ENCODE measurements around the gene ANKZF1.
"Not testable (repeated sequence)": the region's sequence is repeated elsewhere in the genome, so short reads cannot be mapped to it uniquely, and the experiment has no call there.

ANKZF1 gene

DNA sequence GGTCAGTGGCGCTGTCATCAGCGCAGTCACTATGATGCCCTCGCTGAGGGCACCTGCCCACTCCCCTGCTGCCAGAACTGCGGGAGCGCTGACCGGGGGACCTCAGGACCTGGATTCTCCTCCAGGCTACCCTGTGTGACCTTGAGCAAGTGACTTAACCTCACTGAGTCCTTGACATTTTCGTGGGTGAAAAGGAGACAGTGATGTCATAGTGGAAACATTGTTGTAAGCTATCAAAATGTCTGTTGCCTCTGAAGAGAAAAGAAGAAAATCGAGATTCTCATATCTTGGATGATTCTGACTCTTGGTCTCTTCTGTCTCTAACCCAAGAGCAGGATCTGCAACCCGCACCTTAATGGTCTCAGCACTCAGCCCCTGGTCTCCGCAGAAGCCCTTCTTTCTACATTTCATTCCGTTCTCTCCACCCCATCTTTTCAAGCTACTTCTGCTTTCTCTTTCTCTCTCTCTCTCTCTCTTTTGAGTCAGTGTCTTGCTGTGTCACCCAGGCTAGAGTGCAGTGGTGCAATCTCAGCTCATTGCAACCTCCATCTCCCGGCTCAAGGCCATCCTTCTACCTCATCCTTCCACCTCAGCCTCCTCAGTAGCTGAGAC is 25.1 kb downstream of the ANKZF1 start:
- Histone ChIP-seq H3K4me3 (ENCODE audit: low read depth in 1 of 2, low read length in 1 of 2) (peak overlapping the region; percentile 96 to 99), H3K36me3 (peaks cover 24% of the 10 kb centered on the region), H3K4me1 (ENCODE audit: control insufficient read depth in 1 of 2, insufficient read depth in 1 of 2, low read depth in 1 of 2, low read length in 1 of 2) (peaks cover 53 to 55% of the 10 kb centered on the region in 2 experiments), H3K27ac (peak overlapping the region; percentile 95), H3K9me3 (no peaks in the 10 kb centered on the region), H3K27me3 (peaks cover 4% of the 10 kb centered on the region)
- TF ChIP-seq, protein P1, sequence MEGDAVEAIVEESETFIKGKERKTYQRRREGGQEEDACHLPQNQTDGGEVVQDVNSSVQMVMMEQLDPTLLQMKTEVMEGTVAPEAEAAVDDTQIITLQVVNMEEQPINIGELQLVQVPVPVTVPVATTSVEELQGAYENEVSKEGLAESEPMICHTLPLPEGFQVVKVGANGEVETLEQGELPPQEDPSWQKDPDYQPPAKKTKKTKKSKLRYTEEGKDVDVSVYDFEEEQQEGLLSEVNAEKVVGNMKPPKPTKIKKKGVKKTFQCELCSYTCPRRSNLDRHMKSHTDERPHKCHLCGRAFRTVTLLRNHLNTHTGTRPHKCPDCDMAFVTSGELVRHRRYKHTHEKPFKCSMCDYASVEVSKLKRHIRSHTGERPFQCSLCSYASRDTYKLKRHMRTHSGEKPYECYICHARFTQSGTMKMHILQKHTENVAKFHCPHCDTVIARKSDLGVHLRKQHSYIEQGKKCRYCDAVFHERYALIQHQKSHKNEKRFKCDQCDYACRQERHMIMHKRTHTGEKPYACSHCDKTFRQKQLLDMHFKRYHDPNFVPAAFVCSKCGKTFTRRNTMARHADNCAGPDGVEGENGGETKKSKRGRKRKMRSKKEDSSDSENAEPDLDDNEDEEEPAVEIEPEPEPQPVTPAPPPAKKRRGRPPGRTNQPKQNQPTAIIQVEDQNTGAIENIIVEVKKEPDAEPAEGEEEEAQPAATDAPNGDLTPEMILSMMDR (IDR thresholded peaks at IDR 0.05), result no peak

DNA sequence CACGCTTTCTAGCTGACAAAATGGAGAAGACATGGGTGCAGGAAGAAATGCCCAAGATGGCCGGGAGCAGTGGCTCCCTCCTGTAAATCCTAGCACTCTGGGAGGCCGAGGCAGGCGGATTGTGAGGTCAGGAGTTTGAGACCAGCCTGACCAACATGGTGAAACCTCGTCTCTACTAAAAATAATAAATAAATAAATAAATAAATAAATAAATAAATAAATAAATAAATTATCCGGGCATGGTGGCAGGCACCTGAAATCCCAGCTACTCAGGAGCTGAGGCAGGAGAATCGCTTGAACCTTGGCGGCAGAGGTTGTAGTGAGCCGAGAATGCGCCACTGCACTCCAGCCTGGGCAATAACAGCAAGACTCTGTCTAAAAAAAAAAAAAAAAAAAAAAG is 29.3 kb downstream of the ANKZF1 start:
- H3K36me3 ChIP-seq; H3K9me3 ChIP-seq; H3K4me3 ChIP-seq (ENCODE audit: low read depth in 1 of 2, low read length in 1 of 2); H3K27ac ChIP-seq: not testable (repeated sequence)
- Histone ChIP-seq H3K4me1 (ENCODE audit: control insufficient read depth in 1 of 2, insufficient read depth in 1 of 2, low read depth in 1 of 2, low read length in 1 of 2) (peaks cover 33 to 35% of the 10 kb centered on the region in 2 experiments), H3K27me3 (peaks cover 25% of the 10 kb centered on the region)

DNA sequence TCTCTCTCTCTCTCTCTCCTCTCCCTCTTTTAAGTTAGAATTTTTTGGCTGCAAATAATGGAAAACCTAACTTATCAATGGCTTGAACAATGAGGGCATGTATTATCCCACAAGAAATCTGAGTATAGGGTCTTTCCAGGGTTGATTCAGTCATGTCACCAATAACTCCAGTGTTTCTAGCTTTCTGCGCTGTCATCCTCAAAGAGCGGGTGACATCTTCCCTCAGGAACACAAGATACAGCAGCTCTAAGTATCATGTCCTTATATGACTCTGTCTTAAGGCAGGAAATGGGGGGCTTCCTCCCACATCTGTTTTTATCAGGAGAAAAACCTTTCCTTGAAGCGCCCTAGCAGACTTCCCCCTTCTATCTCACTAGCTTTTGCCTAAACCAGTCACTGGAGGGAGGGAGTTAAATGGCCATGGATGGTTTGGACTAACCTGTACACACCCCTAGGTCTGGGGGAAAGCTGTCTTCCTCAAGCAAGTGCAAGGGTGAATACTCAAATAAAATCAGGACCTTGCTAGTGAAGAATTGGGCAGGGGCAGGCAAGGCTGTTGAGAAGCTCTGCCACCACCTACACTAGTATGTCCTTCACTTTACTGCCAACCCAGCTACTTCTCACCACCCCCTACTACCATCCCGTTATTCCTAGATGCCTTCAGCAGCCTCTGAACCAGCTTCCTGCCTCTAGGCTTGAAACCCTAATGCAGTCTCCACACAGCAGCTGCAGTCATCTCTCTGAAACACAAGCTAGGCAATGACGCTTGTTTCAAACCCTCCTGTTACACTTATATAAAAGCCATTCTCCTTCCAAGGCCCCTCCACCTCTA is 31.6 kb downstream of the ANKZF1 start:
- Histone ChIP-seq H3K27ac (no peak overlapping the region), H3K36me3 (no peaks in the 10 kb centered on the region), H3K9me3 (no peaks in the 10 kb centered on the region), H3K4me1 (ENCODE audit: control insufficient read depth in 1 of 2, insufficient read depth in 1 of 2, low read depth in 1 of 2, low read length in 1 of 2) (peaks cover 18 to 20% of the 10 kb centered on the region in 2 experiments), H3K4me3 (ENCODE audit: low read depth in 1 of 2, low read length in 1 of 2) (no peak overlapping the region), H3K27me3 (peaks cover 25% of the 10 kb centered on the region)
- TF ChIP-seq, protein P1 (IDR thresholded peaks at IDR 0.05), result no peak

DNA sequence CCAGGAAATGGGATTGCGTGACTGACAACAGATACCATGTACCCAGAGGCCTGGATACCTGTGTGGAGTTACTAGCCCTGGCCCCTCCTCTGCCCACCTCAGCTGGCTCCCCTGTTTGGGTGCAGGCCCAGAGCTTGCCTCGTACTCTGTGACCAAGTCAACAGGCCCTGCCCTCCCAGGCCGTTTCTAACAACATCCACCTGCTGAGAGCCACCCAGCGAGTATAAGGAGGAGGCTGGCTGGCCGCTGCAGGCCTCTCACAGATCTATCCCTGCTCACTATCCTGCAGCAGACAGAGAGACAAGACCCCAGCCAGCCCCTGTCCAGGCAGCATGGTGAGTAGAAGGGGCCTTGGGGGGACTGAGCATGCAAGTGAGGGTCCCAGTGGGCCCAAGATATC is 36.6 kb downstream of the ANKZF1 start:
- peaks cover 26% of the 10 kb centered on the region for H3K27me3 ChIP-seq
- no peak overlapping the region for H3K4me3 ChIP-seq (ENCODE audit: low read depth in 1 of 2, low read length in 1 of 2)
- H3K4me1 ChIP-seq (ENCODE audit: control insufficient read depth in 1 of 2, insufficient read depth in 1 of 2, low read depth in 1 of 2, low read length in 1 of 2), result peaks cover 10 to 12% of the 10 kb centered on the region in 2 experiments
- no peak overlapping the region for H3K27ac ChIP-seq
- TF ChIP-seq, protein P1 (IDR thresholded peaks at IDR 0.05), result no peak
- no peaks in the 10 kb centered on the region for H3K36me3 ChIP-seq
- H3K9me3 ChIP-seq, result no peaks in the 10 kb centered on the region

DNA sequence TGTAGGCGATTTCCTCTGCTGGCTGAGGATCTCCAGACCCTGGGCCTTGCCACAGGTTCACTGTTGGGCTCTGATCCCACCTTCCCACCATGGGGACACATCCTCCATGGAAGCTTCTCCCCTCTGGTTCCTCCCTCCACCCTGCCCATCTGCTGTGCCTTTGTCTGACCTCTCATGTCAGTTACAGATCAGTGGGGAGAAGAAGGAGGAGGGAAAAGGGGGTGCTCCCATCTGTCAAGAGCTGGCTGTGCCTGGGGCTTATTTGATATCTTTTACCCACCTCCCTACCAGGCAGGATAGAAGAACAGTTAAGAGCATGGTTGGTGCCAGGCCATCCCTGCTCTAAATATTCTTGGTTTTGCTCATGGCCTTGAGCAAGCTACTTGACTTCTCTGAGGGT is 37.3 kb downstream of the ANKZF1 start:
- Histone ChIP-seq H3K4me1 (ENCODE audit: control insufficient read depth in 1 of 2, insufficient read depth in 1 of 2, low read depth in 1 of 2, low read length in 1 of 2) (peaks cover 10 to 12% of the 10 kb centered on the region in 2 experiments), H3K4me3 (ENCODE audit: low read depth in 1 of 2, low read length in 1 of 2) (no peak overlapping the region)

More for the DNA sequence above, 37.3 kb downstream of the ANKZF1 start:
- peaks cover 24% of the 10 kb centered on the region for H3K27me3 ChIP-seq
- H3K27ac ChIP-seq, result no peak overlapping the region
- TF ChIP-seq, protein P1 (IDR thresholded peaks at IDR 0.05), result no peak
- H3K9me3 ChIP-seq, result no peaks in the 10 kb centered on the region
- no peaks in the 10 kb centered on the region for H3K36me3 ChIP-seq

Measured in neutrophil (primary cell).